GM18907 (cell line): ENCODE measurements around the gene CABLES1.
"Not testable (repeated sequence)": the region's sequence is repeated elsewhere in the genome, so short reads cannot be mapped to it uniquely, and the experiment has no call there.

ENCODE experiments used
- ATAC-seq: cut with Tn5 transposase; IDR thresholded peaks from one replicate; pipeline ENCODE4 v1.9.1; 2021; ENCODE audit warnings: mild to moderate bottlenecking, moderate library complexity; ENCODE audit not compliant: unreplicated experiment

Gene CABLES1

DNA sequence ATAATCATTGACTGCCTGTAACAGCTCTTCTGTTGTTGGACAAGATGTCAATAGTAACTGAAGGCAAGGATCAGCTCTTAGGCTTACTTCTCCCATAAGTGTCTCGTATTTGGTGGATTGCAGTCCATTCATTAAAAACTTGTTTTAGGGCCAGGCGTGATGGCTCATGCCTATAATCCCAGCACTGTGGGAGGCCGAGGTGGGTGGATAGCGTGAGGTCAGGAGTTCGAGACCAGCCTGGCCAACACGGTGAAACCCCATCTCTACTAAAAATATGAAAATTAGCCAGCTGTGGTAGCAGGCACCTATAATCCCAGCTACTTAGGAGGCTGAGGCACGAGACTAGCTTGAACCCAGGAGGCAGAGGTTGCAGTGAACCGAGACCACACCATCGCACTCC, 26.1 kb upstream of the CABLES1 start:
- not testable (repeated sequence) for ATAC-seq

DNA sequence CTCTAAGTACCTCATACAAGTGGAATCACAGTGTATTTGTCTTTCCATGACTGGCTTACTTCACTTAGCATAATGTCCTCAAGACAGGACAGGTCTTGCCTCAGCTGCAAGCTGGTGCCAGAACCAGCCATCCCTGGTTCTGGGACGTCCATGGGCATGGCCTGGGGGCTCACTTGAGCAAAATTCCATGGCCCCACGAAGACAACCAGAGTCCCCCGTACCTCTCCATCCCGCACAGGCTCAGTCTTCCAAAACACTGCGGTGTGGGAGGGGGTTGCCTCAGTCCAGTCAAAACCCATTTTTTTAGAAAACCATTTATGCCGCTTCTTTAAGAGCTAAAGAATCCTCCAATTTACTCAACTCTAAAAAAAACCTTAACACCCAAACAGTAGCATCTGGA, 21.7 kb upstream of the CABLES1 start:
- ATAC-seq = no peak

DNA sequence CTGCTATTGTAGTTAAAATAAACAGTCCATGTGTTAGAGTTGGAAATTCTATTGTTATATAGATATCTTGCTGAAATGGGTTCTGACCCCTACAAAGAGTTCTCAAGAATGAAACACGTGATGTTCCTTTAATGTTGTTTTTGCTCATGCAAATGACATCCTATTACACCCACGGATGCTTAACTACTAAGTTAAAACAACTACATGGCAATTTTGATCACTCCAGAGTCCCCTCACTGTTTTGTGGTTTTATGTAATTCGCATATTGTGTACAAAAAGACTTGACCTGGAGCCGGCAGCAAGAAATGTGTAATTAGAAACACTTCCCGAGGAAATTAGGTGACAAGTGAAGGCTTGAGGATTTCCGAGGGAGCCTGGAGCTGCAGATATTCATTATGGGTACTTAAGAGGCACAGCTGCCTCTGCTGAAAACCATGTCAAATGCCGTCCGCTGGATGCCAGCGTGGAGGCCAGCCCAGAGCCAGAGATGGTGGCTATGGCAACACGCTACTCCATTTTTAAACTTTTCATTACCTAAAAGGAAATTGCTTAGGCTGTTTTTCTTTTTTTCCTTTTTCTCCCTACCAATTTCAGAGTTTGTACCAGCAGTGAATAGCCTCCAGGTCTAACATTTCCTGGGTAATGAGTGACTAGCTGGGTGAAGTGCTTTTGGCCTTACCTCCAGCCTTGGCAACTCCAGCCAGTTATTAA, 21.0 kb upstream of the CABLES1 start:
- no peak for ATAC-seq

DNA sequence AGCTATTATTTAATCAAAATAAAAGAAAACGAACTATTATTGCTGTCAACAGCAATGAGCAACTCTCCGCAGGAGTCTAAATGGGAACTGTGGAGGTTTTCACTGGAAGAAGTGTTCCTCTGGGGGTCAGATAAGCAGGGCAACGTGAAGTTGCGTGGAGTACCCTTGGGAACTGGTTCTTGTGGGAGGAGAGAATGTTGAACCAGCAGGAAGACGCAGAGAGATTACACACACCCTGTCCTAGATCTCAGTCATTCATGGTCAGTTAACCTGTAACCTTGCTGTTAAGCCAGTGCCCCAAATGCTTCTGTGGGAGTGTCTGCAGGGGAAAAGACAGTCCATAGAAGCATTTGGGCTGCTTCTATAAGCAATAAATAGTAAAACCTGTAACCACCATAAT, 20.4 kb upstream of the CABLES1 start:
- ATAC-seq = no peak

DNA sequence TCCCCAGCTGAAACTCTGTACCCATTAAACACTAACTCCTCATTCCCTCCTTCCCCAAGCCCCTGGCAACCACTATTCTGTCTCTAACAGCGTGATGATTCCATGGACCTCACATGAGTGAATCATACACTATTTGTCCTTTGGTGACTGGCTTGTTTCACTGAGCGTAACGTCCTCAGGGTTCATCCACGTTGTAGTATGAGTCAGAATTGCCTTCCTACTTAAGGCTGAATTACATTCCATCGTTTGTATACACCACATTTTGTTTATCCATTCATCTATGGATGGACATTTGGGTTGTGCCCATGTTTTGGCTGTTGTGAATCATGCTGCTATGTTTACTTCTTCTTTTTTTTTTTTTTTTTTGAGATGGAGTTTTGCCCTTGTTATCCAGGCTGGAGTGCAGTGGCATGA, 19.6 kb upstream of the CABLES1 start:
- ATAC-seq = no peak

DNA sequence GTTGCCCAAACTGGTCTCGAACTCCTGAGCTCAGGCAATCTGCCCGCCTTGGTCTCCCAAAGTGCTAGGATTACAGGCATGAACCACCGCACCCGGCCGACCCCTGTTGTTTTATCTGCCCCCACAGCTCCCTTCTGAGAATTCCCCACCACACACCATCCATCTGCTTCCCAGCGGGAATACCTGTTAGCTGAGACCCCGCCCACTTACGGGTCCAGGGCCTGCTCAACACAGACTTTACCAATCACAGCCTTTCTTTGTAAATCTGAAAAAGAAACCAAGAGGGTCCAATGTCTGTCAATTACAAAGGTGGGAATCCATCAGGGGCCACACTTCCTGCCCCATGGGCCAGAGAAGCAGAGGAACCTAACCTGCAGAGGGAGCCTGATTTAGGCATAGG, 14.2 kb upstream of the CABLES1 start:
- ATAC-seq = no peak

GRCh38 chr18:23122334-23123229, 12.7 kb upstream of the CABLES1 start:
- ATAC-seq = no peak

GRCh38 chr18:23126376-23127056, 8.8 kb upstream of the CABLES1 start:
- no peak for ATAC-seq

GRCh38 chr18:23127090-23127489, 8.2 kb upstream of the CABLES1 start:
- no peak for ATAC-seq

DNA sequence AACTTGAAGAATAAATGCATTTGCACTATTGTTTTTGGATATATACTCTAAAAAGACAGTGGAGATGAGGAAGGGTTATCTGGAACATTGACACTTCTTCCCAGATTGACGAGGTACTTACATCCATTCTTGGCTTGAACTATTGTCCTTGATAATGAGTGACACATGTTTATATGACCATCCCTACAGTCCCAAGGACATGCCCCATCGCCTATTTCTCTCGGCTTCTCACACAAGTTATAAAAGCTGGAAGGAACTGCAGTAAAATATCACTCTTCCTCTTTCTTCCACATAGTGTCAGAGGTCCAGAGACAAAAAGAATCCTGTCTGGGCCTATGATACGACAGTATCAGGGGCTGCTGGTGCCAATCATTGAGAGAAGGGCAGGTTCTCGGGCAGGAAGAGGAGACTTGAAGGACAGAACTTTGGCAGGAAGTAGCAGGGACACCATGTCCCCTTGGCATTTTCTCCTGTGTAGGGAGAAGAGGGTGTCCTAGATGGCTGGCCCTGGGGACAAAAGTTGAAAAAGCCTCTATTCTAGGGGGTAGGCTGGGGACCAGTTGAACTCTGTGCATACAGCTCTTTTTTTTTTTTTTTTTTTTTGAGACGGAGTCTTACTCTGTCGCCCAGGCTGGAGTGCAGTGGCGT, 5.8 kb upstream of the CABLES1 start:
- no peak for ATAC-seq

GRCh38 chr18:23131693-23132319, 3.5 kb upstream of the CABLES1 start:
- ATAC-seq = peak; percentile 35

GRCh38 chr18:23133860-23134779, 1.2 kb upstream of the CABLES1 start:
- ATAC-seq = peak; percentile 42

DNA sequence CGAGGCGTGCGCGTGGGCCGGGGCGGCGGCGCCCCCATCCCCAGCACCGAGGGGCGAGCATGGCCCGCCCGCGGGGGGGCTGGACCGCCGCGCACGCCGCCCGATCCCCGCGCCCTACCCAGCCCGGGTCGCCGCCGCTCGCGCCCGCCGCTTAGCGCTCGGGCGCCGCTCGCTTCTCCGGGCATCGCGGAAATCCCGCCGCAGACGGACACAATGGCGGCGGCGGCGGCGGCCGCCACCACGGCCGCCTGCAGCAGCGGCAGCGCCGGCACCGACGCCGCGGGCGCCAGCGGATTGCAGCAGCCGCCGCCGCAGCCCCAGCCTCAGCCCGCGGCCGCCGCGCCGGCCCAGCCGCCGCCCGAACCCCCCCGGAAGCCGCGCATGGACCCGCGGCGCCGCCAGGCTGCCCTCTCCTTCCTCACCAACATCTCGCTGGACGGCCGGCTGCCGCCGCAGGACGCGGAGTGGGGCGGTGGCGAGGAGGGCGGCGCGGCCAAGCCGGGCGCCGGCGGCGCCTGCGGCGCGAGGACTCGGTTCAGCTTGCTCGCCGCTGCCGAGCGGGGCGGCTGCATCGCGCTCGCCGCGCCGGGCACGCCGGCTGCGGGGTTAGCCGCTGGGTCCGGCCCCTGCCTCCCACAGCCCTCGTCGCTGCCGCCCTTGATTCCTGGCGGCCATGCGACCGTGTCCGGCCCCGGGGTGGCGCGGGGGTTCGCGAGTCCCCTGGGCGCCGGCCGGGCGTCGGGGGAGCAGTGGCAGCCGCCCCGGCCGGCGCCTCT, 453 bp downstream of the CABLES1 start:
- peak; percentile 36 for ATAC-seq

DNA sequence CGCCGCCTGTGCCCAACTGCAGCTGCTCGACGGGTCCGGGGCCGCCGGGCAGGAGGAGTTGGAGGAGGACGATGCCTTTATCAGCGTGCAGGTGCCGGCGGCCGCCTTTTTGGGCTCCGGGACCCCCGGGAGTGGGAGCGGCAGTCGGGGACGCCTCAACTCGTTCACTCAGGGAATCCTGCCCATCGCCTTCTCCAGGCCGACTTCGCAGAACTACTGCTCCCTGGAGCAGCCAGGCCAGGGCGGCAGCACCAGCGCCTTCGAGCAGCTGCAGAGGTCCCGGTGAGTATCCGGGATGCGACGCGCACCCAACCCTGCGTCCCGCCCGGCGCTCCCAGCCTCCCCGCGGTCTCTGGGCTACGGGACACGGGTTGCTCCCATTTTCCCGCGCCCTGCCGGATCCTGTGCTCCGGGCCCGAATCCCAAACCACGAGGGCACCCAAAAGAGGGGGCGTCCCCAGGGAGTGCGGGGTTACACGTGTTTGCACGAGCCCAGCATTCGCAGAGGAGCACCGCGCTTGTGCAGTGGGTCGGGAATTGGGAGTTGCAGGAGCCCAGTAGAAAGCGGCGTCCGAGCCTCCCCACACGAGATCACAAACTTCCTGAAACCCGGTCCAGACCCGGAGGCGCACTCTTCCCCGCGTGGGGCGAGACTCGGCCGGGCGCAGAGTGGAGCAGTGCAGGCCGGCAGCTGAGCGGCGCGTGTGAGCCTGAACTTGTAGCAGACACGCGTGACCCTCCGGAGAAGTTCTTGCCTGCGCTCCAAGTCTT, 1.2 kb downstream of the CABLES1 start:
- peak; percentile 13 for ATAC-seq

DNA sequence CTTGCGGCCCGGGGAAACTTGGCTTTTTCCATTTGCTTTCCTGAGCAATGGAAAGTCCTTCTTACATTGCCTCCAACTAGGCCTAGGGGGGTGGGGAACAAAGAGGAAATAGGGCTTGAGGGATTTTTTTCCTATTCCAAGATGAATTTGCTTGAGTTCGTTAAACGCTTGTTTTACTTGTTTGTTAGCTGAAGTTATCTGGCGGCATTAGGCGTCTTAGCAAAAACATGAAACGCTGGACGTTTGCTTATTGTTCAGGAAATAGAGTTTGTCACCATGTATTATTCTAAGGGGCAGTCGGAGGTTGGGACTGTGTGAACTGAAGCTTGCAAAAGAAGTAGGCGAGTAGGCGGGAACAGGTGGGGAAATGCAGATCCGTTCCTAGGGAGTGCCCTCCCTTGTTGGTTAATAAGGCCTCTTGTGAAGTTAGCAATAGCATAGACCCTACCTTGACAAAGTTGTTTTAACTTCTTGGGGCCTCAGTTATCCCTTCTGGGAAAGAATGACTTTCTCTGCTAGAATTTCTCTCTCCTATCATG, 1.9 kb downstream of the CABLES1 start:
- ATAC-seq = no peak

DNA sequence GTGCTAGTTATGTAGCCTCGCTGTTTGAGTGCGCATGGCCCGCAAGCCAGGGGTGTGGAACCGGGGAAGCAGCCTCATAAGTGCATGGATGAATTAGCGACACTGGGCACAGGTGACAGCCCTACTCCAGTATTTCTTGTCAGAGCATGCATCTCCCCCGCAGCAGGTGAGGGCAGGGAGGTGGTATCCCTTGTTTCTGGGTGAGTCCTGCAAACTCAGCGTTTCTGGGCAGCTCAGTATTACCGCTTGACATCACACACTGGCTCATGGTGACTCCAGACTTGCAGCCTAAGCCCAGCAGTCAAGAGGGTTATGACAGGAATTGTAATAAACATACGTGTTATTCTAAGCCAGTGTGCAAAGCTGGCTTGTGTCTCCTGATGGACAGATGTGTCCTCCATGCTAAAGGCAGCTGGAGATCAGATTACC, 2.5 kb downstream of the CABLES1 start:
- no peak for ATAC-seq

- ATAC-seq = no peak
These were observed 3.2 kb downstream of the CABLES1 start for GRCh38 chr18:23138471-23138870.
